Stimulated activated CD4-positive, alpha-beta T cell treated with anti-CD3 and anti-CD28 coated beads, TNF-alpha, amount 100 ng/mL, for 4 hours (primary cell): ENCODE results near the gene ACAD11.

Experiments used
- DNase-seq, 3 experiments: peaks; one replicate each; pipeline ENCODE4 v3.0.0-alpha.2; 2020; ENCODE audit warnings: low read depth in 3 of 3

ACAD11 gene

GRCh38 chr3:132553826-132554225, 105.8 kb downstream of the ACAD11 start:
- no peak for DNase-seq

- DNase-seq, result no peak
Observed at GRCh38 chr3:132550579-132551305, 108.9 kb downstream of the ACAD11 start.

GRCh38 chr3:132549890-132550578, 109.6 kb downstream of the ACAD11 start:
- no peak for DNase-seq

GRCh38 chr3:132549169-132549568, 110.4 kb downstream of the ACAD11 start:
- DNase-seq, result no peak

- no peak for DNase-seq
Observed at GRCh38 chr3:132545471-132545870, 114.1 kb downstream of the ACAD11 start.

GRCh38 chr3:132544130-132544529, 115.5 kb downstream of the ACAD11 start:
- DNase-seq, result no peak

- no peak for DNase-seq
Observed at GRCh38 chr3:132543011-132543739, 116.4 kb downstream of the ACAD11 start.

- DNase-seq, result no peak
Observed at GRCh38 chr3:132542577-132542976, 117.0 kb downstream of the ACAD11 start.

- DNase-seq, result no peak
Observed at GRCh38 chr3:132539681-132540080, 119.9 kb downstream of the ACAD11 start.

GRCh38 chr3:132538072-132538471, 121.5 kb downstream of the ACAD11 start:
- DNase-seq, result no peak

- no peak for DNase-seq
Observed at GRCh38 chr3:132537297-132537696, 122.3 kb downstream of the ACAD11 start.

- DNase-seq, result no peak
Observed at GRCh38 chr3:132536442-132537153, 123.0 kb downstream of the ACAD11 start.

GRCh38 chr3:132535575-132536441, 123.8 kb downstream of the ACAD11 start:
- DNase-seq, result peak; percentile 8 to 32 (median 11)

- no peak for DNase-seq
Observed at GRCh38 chr3:132530624-132531023, 129.0 kb downstream of the ACAD11 start.

GRCh38 chr3:132522353-132522752, 137.3 kb downstream of the ACAD11 start:
- no peak for DNase-seq

GRCh38 chr3:132521901-132522300, 137.7 kb downstream of the ACAD11 start:
- DNase-seq, result no peak

GRCh38 chr3:132519914-132520313, 139.7 kb downstream of the ACAD11 start:
- DNase-seq, result no peak

GRCh38 chr3:132517311-132517710, 142.3 kb downstream of the ACAD11 start:
- DNase-seq, result no peak

- DNase-seq, result no peak
Observed at GRCh38 chr3:132513057-132513456, 146.6 kb downstream of the ACAD11 start.

GRCh38 chr3:132509506-132509905, 150.1 kb downstream of the ACAD11 start:
- no peak for DNase-seq

GRCh38 chr3:132509096-132509495, 150.5 kb downstream of the ACAD11 start:
- no peak for DNase-seq
